ENCODE results near the gene ZNF684.
A peak's percentile ranks its signal among the peaks of the same experiment; 100 is the strongest.
"Not testable (repeated sequence)": the region's sequence is repeated elsewhere in the genome, so short reads cannot be mapped to it uniquely, and the experiment has no call there.

The ZNF684 gene

DNA sequence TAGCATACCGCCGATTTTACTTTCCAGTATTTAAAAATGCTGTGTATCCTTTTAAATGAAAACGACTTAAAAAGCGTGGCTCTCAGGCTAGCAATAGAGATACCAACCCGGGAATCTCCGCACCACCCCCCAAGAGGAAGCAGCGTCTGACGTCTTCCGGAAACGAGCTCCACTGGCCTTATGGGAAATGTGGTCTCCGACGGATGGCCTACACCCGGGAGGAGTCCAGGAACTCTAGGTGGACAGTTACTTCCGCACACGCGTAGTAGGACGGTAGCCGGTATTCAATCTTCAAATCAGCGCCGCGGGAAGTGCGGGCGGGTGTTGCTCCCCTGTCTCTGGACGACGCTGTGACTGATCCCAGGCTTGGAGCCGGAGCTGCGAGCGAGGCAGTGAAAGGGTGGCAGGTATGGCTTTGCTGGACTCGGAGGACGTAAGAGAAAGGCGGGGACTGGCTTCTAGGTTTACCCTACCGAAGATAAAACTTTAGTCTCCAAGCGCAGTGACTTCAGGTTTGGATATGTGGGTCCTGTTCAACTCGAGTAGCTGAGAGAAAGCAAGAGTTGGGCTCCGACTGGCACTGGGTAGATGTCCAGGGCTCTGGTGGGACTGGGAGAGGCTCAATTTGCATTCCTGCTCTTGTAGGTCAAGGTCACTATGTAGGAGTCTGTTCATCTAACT lies at the start of gene ZNF684:
Gene ZNF684, plus strand, starts transcription at position 257 of the 681 bp plus-strand sequence. CDS start 1,530 bp downstream, outside the sequence.
- DNase-seq (ENCODE audit: insufficient read length, low spot score) (peak; percentile 76), FAIRE-seq (peak; percentile 21)
- TF ChIP-seq, protein P1, sequence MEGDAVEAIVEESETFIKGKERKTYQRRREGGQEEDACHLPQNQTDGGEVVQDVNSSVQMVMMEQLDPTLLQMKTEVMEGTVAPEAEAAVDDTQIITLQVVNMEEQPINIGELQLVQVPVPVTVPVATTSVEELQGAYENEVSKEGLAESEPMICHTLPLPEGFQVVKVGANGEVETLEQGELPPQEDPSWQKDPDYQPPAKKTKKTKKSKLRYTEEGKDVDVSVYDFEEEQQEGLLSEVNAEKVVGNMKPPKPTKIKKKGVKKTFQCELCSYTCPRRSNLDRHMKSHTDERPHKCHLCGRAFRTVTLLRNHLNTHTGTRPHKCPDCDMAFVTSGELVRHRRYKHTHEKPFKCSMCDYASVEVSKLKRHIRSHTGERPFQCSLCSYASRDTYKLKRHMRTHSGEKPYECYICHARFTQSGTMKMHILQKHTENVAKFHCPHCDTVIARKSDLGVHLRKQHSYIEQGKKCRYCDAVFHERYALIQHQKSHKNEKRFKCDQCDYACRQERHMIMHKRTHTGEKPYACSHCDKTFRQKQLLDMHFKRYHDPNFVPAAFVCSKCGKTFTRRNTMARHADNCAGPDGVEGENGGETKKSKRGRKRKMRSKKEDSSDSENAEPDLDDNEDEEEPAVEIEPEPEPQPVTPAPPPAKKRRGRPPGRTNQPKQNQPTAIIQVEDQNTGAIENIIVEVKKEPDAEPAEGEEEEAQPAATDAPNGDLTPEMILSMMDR (IDR thresholded peaks at IDR 0.05; ENCODE audit: insufficient read depth, missing control alignments) = no peak

DNA sequence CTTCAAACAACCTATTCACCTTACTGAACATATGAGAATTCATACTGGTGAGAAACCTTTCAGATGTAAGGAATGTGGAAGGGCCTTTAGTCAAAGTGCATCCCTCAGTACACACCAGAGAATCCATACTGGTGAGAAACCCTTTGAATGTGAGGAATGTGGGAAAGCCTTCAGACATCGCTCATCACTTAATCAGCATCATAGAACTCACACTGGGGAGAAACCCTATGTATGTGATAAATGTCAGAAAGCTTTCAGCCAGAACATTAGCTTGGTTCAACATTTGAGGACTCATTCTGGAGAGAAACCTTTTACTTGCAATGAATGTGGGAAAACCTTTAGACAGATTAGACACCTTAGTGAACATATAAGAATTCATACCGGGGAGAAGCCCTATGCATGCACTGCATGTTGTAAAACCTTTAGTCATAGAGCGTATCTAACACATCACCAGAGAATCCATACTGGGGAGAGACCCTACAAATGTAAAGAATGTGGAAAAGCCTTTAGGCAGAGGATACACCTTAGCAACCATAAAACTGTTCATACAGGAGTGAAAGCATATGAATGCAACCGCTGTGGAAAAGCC lies 36.0 kb upstream of the ZNF684 start:
- no peak for FAIRE-seq
- DNase-seq (ENCODE audit: insufficient read length, low spot score) = no peak
- TF ChIP-seq, protein P1 (IDR thresholded peaks at IDR 0.05; ENCODE audit: insufficient read depth, missing control alignments) = no peak

GRCh38 chr1:40502651-40503050 lies 28.8 kb upstream of the ZNF684 start:
- DNase-seq (ENCODE audit: insufficient read length, low spot score); FAIRE-seq: not testable (repeated sequence)

- DNase-seq (ENCODE audit: insufficient read length, low spot score) (no peak), FAIRE-seq (no peak)
- TF ChIP-seq, protein P1 (IDR thresholded peaks at IDR 0.05; ENCODE audit: insufficient read depth, missing control alignments) = no peak
Measured at GRCh38 chr1:40507973-40508372, 23.5 kb upstream of the ZNF684 start.

DNA sequence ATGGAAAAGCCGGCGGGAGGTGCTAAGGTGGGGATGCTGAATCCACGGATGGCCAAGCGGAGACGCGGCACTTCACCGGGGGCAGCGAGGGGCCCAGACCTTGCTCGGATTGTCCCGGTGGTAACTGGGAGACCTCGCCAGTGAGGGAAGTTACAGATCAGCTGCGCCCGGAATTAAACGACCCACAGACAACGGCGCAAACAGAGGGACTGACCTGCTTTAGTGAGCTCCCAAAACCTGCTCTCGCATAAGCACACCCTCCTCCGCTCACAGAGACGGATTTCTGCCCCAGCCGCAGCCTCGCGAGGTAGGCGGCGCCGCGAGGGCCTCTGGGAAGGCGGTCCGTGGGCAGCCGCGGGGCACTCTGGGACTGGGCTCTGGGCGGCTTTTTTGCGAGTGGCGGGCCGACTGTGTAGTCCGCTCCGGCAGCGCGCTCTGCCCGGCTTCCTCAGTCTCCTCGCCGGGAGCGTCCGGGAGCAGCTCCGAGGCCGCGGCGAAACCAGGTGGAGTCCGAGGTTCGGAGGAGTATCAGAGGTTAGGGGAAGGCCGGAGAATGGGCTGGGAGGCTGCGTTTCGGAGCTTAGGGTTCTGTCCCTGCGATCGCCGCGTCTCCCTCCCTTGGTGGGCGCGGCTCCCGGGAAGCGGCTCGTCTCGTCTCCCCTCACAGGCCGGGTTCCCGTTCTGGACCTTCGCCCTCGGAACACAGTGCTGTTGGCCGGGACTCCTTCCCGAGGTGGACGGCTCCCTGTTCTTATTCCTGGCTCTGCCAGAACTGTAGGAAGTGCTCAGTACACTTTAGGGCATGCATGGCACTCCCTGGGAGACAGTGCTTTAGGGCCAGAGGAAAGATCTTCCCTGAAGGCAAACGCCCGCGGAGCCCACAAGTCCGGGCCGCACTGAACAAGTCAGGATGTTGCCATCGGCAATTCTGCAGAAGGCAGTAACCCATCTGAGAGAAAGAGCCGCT lies 22.8 kb upstream of the ZNF684 start, which contains the start of gene EXO5:
Gene EXO5, plus strand, starts transcription at position 393 of the 967 bp plus-strand sequence. CDS start 5,778 bp downstream, outside the sequence.
- FAIRE-seq = no peak
- TF ChIP-seq, protein P1 (IDR thresholded peaks at IDR 0.05; ENCODE audit: insufficient read depth, missing control alignments) = no peak
- DNase-seq (ENCODE audit: insufficient read length, low spot score) = peak; percentile 46

DNA sequence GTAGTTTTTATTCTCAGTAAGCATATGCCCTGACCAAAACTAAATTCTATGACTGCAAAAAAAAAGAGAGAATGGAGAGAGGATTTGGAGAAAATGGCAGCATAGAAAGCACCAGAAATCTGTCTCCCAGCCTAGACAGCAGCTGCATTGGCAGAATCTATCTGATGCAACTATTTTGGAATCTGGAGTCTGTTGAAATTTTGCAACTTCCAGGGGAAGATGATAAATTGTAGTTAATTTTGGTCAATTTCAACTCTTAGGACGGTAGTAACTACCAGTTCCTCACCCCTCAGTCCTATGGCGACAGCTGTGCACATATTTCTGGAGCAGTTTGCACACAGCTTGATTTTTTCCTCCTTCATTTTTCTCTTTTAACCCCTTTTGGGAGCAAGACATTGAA lies 11.9 kb upstream of the ZNF684 start:
- DNase-seq (ENCODE audit: insufficient read length, low spot score) (no peak), FAIRE-seq (no peak)
- TF ChIP-seq, protein P1 (IDR thresholded peaks at IDR 0.05; ENCODE audit: insufficient read depth, missing control alignments) = no peak

- DNase-seq (ENCODE audit: insufficient read length, low spot score) = no peak
- no peak for FAIRE-seq
- TF ChIP-seq, protein P1 (IDR thresholded peaks at IDR 0.05; ENCODE audit: insufficient read depth, missing control alignments) = no peak
Measured at GRCh38 chr1:40530735-40531380, 579 bp upstream of the ZNF684 start.
